ENCODE measurements around the gene UBXN11.
A peak's percentile ranks its signal among the peaks of the same experiment; 100 is the strongest.

The UBXN11 gene

DNA sequence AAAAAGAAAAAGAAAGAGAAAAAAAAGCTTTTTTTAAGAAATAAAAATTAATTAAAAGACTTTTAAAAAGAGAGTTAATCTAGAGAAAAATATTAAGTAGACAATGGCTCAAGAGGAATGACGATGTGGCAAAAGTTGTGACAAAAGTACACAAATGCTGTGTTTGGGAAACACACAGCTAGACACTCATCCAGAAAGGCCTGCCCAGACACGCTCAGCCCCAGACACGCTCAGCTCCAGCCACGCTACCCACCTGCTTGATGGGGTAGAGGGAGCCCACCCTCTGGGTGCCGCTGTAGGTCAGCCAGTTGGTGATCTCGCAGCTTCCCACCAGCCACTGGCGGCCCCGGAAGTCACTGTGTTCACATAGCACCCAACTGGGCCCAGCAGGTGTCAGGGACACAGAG is 21.5 kb upstream of the UBXN11 start:
- TF ChIP-seq, protein P1, sequence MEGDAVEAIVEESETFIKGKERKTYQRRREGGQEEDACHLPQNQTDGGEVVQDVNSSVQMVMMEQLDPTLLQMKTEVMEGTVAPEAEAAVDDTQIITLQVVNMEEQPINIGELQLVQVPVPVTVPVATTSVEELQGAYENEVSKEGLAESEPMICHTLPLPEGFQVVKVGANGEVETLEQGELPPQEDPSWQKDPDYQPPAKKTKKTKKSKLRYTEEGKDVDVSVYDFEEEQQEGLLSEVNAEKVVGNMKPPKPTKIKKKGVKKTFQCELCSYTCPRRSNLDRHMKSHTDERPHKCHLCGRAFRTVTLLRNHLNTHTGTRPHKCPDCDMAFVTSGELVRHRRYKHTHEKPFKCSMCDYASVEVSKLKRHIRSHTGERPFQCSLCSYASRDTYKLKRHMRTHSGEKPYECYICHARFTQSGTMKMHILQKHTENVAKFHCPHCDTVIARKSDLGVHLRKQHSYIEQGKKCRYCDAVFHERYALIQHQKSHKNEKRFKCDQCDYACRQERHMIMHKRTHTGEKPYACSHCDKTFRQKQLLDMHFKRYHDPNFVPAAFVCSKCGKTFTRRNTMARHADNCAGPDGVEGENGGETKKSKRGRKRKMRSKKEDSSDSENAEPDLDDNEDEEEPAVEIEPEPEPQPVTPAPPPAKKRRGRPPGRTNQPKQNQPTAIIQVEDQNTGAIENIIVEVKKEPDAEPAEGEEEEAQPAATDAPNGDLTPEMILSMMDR (IDR thresholded peaks at IDR 0.05; ENCODE audit: control insufficient read depth, insufficient read depth, low read depth, low read length, missing control alignments), result no peak
- no peak for DNase-seq (ENCODE audit: low read depth)
- no peak overlapping the region for H3K4me3 ChIP-seq (ENCODE audit: control insufficient read depth, low read depth, low read length)

DNA sequence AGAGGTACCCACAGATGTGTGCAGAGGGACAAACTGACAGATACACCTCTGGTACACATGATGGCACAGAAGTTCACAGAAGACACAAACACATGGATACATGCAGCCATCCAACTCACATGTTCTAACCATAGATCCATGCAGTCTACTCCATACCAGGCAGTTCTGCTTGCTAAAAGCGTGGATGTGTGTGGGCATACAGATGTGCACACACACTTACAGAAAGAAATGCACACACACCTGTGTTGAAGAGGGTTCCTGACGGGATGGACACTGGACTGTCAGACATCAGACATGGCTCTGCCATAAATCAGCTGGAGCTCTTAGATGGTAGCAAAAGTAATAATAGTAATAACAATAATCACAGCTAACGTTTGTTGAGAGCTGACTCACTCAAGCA is 18.1 kb upstream of the UBXN11 start:
- H3K4me3 ChIP-seq (ENCODE audit: control insufficient read depth, low read depth, low read length), result no peak overlapping the region
- TF ChIP-seq, protein P1 (IDR thresholded peaks at IDR 0.05; ENCODE audit: control insufficient read depth, insufficient read depth, low read depth, low read length, missing control alignments), result no peak
- no peak for DNase-seq (ENCODE audit: low read depth)

DNA sequence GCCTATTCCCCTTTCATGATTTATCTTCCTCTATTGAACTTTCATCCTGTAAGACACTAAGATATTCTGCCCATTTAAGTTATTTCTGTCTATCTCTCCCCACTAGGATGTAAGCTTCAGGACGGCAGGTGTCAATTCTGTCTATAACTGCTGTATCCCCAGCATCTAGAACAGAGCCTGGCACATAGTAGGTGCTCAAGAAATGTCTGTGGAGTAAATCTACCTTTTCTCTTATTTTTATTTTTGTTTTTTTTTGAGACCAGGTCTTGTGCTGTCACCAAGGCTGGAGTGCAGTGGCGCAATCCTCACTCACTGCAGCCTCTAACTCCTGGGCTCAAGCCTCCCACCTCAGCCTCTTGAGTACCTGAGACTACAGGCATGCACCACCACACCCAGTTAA is 16.9 kb upstream of the UBXN11 start:
- TF ChIP-seq, protein P1 (IDR thresholded peaks at IDR 0.05; ENCODE audit: control insufficient read depth, insufficient read depth, low read depth, low read length, missing control alignments), result no peak
- H3K4me3 ChIP-seq (ENCODE audit: control insufficient read depth, low read depth, low read length), result no peak overlapping the region
- no peak for DNase-seq (ENCODE audit: low read depth)

DNA sequence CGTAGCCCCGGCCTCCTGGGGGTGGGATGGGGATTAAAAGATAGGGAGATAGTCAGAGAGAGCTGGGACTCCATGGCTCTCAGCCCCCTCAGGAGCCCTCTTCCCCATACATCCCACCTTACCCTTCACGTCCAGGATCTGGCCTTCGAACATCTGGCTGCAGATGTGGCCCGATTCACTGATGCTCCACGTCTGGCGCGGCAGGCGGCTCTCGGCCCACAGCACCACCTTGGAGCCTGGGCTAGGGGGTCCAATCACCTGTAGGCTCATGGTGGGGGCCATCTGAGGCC is 15.6 kb upstream of the UBXN11 start:
- H3K4me3 ChIP-seq (ENCODE audit: control insufficient read depth, low read depth, low read length), result no peak overlapping the region
- no peak for DNase-seq (ENCODE audit: low read depth)
- TF ChIP-seq, protein P1 (IDR thresholded peaks at IDR 0.05; ENCODE audit: control insufficient read depth, insufficient read depth, low read depth, low read length, missing control alignments), result no peak

DNA sequence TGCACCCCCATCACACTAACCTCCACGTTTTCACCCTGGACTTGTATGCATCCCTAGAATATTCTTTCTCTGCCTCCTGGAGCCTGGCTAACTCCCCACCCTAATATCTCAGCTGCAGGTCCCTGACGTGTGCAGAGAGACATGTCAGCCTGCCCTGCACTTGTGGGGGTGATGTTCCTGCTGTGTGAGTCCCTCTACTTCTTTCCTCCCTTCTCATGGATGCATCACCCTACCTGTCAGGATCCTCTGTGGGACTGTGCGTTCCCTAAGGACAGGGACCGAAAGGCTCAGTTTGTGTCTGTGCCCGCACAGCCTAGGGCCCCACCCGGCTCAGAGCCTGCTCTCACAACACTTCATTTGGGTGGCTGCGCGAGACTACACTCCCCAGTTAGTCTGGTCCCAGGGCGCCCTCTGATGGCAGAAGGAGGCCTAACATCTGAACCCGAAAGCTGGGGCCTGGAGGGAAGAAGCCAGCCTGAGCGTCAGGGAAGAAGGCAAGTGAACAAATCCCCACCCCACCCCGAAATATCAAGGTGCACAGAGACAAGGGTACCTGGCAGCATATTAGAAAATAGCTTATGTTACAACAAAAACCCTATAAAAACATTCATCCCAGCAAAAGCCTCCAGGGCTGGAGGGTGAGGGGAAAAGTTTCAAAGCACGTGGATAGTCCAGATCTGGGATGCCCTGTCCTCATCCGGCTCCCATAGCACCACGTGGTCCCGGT is 15.0 kb upstream of the UBXN11 start:
- TF ChIP-seq, protein P1 (IDR thresholded peaks at IDR 0.05; ENCODE audit: control insufficient read depth, insufficient read depth, low read depth, low read length, missing control alignments), result peak; percentile 93
- H3K4me3 ChIP-seq (ENCODE audit: control insufficient read depth, low read depth, low read length), result no peak overlapping the region
- peak; percentile 43 for DNase-seq (ENCODE audit: low read depth)

DNA sequence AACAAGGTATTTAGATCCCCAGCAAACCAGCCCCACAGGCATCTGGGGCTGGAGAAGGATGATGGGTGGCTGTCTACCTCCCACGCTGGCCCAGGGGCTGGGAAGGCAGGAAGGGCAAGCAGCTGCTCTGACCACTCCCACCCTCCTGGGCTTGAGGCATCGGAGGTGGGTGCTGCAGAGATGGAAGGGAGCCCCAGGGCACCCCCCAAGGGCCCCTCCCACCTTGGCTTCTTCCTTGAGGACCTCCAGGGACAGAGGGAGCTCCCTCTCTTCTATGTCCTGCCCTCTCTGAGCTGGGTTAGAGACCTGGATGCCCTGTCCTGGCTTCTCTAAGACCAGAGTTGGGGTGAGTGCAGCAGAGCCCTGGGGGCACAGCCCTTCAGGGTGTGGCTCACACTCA is 14.5 kb upstream of the UBXN11 start:
- TF ChIP-seq, protein P1 (IDR thresholded peaks at IDR 0.05; ENCODE audit: control insufficient read depth, insufficient read depth, low read depth, low read length, missing control alignments), result no peak

More for the DNA sequence above, 14.5 kb upstream of the UBXN11 start:
- no peak overlapping the region for H3K4me3 ChIP-seq (ENCODE audit: control insufficient read depth, low read depth, low read length)
- DNase-seq (ENCODE audit: low read depth), result no peak
